HAP-1 (cell line): Measurements from ENCODE around the gene SPON2.
"Not testable (repeated sequence)": the region's sequence is repeated elsewhere in the genome, so short reads cannot be mapped to it uniquely, and the experiment has no call there.

ENCODE experiments used
- DNase-seq, 2 experiments: peaks; one replicate each; pipeline ENCODE4 v3.0.0-alpha.2; 2016 to 2020; ENCODE audit warnings: low spot score in 2 of 2
- H3K27me3 ChIP-seq: fragments of 250-450 bp; sonication (Bioruptor Pico); 2 replicates; pipeline ENCODE4 v1.5.1; 2020; ENCODE audit warnings: low read depth, mild to moderate bottlenecking, moderate library complexity
- H3K36me3 ChIP-seq: fragments of 250-450 bp; sonication (Bioruptor Pico); replicated peaks from 2 replicates; pipeline ENCODE4 v1.5.1; 2020; ENCODE audit warnings: mild to moderate bottlenecking
- H3K4me1 ChIP-seq: fragments of 250-450 bp; sonication (Bioruptor Pico); 2 replicates; pipeline ENCODE4 v1.5.1; 2020; ENCODE audit warnings: mild to moderate bottlenecking
- H3K4me3 ChIP-seq: fragments of 250-450 bp; sonication (Bioruptor Pico); 2 replicates; pipeline ENCODE4 v1.5.1; 2020; ENCODE audit warnings: mild to moderate bottlenecking, moderate library complexity
- H3K9me3 ChIP-seq: fragments of 250-450 bp; sonication (Bioruptor Pico); 2 replicates; pipeline ENCODE4 v1.5.1; 2020; ENCODE audit warnings: mild to moderate bottlenecking, moderate library complexity
- in situ Hi-C: fragments of 300-500 bp; cut with MboI; formaldehyde crosslinking; loops from 3 replicates; pipeline ENCODE4 v1.14.3; 2020; ENCODE audit warnings: low sequenced_read_pairs, inconsistent platforms, mixed read lengths

SPON2 gene

DNA sequence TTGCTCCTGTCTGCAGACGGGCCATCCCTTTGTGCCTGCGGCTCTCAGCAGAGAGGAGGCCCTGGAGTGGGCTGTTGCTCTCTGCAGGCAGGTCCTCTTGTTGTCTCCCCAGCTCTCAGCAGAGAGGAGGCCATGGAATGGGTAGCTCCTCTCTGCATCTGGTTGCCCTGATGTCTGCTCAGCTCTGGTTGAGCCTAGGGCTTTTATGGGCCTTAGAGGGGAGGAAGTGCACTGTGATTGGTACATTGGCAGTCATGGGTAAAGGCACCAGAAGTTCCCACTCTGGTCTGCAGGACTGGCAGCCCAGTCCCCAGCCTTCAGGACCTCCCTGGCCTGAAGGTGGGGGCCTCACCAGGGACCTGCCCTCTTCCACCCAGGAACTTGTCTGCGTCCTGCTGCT lies 21.5 kb downstream of the SPON2 start:
- H3K9me3 ChIP-seq, result no peaks in the 10 kb centered on the region
- H3K4me3 ChIP-seq, result no peak overlapping the region
- H3K27me3 ChIP-seq, result peaks cover 10% of the 10 kb centered on the region; the same call in 1 of the 2 replicates
- DNase-seq, result no peak
- in situ Hi-C loops, result no loop called here
- no peaks in the 10 kb centered on the region for H3K36me3 ChIP-seq
- no peaks in the 10 kb centered on the region for H3K4me1 ChIP-seq

GRCh38 chr4:1139860-1140259 lies 32.5 kb downstream of the SPON2 start:
- Histone ChIP-seq H3K9me3 (no peaks in the 10 kb centered on the region), H3K4me3 (no peak overlapping the region), H3K27me3 (peaks cover 21% of the 10 kb centered on the region), H3K36me3 (no peaks in the 10 kb centered on the region), H3K4me1 (no peaks in the 10 kb centered on the region)
- in situ Hi-C loops, result loop anchor here (10.0 to 25.0 kb wide), 2 partner anchors 125 to 497 kb away; no protein-coding TSS in a partner anchor
- DNase-seq, result no peak

- H3K4me3 ChIP-seq, result no peak overlapping the region
- in situ Hi-C loops, result loop anchor here (10.0 to 25.0 kb wide), 2 partner anchors 127 to 499 kb away; no protein-coding TSS in a partner anchor
- no peaks in the 10 kb centered on the region for H3K4me1 ChIP-seq
- peaks cover 21% of the 10 kb centered on the region for H3K27me3 ChIP-seq
- no peaks in the 10 kb centered on the region for H3K9me3 ChIP-seq
- DNase-seq, result no peak
- no peaks in the 10 kb centered on the region for H3K36me3 ChIP-seq
These were observed 34.5 kb downstream of the SPON2 start for GRCh38 chr4:1137850-1138249.

- Histone ChIP-seq H3K4me3 (no peak overlapping the region), H3K27me3 (peaks cover 21% of the 10 kb centered on the region), H3K9me3 (no peaks in the 10 kb centered on the region), H3K36me3 (no peaks in the 10 kb centered on the region), H3K4me1 (no peaks in the 10 kb centered on the region)
- in situ Hi-C loops, result loop anchor here (10.0 to 25.0 kb wide), 2 partner anchors 128 to 500 kb away; no protein-coding TSS in a partner anchor
- DNase-seq, result no peak
These were observed 35.2 kb downstream of the SPON2 start for GRCh38 chr4:1137063-1137776.

DNA sequence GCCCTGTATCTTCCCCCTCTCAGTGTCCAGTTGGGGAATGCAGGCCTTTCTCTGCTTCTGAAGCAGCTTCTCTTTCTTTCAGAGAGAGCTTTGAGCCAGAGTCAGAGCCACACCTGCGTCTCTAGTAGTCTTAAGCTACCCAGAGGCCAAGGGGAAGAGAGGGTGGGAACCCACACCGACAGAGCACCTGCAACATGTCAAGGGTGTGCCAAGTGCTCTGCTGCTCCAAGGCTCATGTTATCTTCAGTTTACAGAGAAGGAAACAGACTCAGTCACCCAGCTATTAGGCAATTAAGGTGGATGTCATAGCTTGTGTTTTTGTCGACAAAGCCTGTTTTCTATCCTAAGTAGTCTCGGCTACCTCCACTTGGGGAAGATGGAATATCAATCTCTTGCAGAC lies 36.3 kb downstream of the SPON2 start:
- no peaks in the 10 kb centered on the region for H3K36me3 ChIP-seq
- no peaks in the 10 kb centered on the region for H3K4me1 ChIP-seq
- H3K9me3 ChIP-seq, result no peaks in the 10 kb centered on the region
- no peak overlapping the region for H3K4me3 ChIP-seq
- in situ Hi-C loops, result loop anchor here (10.0 to 25.0 kb wide), 2 partner anchors 129 to 501 kb away; no protein-coding TSS in a partner anchor
- peaks cover 21% of the 10 kb centered on the region for H3K27me3 ChIP-seq
- no peak for DNase-seq

DNA sequence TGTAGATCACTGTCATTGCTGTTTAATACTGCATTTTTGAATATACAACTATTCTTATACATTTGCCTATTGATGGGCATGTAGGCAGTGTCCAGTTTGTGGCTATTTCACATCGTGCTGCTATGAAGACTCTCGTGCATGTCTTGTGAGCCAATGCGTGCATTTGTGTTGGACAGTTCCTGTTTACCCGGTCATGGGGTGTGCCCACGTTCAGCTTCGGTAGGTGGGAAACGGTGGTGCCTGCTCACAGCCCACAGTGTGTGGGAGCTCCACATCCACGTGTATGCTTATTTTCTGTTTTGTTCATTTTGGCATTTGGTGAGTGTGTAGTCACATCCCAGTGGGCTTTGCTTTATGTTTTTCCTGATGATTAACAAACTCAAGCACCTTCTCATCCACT lies 39.4 kb downstream of the SPON2 start:
- no peak for DNase-seq
- H3K36me3 ChIP-seq, result no peaks in the 10 kb centered on the region
- H3K27me3 ChIP-seq, result peaks cover 16% of the 10 kb centered on the region
- no peak overlapping the region for H3K4me3 ChIP-seq
- in situ Hi-C loops, result loop anchor here (10.0 to 25.0 kb wide), 2 partner anchors 132 to 504 kb away; no protein-coding TSS in a partner anchor
- no peaks in the 10 kb centered on the region for H3K4me1 ChIP-seq
- H3K9me3 ChIP-seq, result no peaks in the 10 kb centered on the region

GRCh38 chr4:1130316-1131186 lies 41.8 kb downstream of the SPON2 start:
- in situ Hi-C loops, result loop anchor here (10.0 to 25.0 kb wide), 2 partner anchors 134 to 507 kb away; no protein-coding TSS in a partner anchor
- peak; percentile 48 to 72 for DNase-seq
- Histone ChIP-seq H3K4me1 (no peaks in the 10 kb centered on the region), H3K27me3 (no peaks in the 10 kb centered on the region; the same call in none of the 2 replicates), H3K36me3 (no peaks in the 10 kb centered on the region), H3K4me3 (no peak overlapping the region), H3K9me3 (no peaks in the 10 kb centered on the region)

DNA sequence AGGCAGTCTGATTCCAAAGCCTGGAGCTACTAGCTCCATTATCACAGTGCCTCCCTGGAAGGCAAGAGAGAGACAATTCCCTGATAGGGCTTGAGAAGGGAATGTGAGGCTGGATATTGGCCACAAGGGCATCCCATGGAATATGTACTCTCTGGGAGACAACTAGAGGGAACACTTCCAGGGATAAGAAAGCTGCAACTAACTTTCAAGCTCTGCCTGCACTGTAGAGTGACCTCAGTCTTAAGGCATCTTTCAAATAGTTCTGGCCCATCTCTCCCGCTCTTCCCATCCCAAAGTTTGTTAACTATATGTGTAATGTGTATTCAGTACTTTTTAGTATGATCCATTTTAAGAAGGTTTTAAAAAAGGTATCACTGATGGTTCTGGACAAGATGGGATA lies 45.9 kb downstream of the SPON2 start:
- Histone ChIP-seq H3K9me3 (no peaks in the 10 kb centered on the region), H3K4me3 (no peak overlapping the region), H3K36me3 (no peaks in the 10 kb centered on the region), H3K27me3 (0 out of 2 replicates have a peak, but pooled peaks cover 2% of the 10 kb centered on the region), H3K4me1 (no peaks in the 10 kb centered on the region)
- in situ Hi-C loops, result loop anchor here (25.0 kb wide), 1 partner anchor 511 kb away; no protein-coding TSS in a partner anchor
- no peak for DNase-seq

DNA sequence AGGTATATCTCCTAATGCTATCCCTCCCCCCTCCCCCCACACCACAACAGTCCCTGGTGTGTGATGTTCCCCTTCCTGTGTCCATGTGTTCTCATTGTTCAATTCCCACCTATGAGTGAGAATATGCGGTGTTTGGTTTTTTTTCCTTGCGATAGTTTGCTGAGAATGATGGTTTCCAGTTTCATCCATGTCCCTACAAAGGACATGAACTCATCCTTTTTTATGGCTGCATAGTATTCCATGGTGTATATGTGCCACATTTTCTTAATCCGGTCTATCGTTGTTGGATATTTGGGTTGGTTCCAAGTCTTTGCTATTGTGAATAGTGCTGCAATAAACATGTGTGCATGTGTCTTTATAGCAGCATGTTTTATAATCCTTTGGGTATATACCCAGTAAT lies 46.9 kb downstream of the SPON2 start:
- not testable (repeated sequence) for DNase-seq, H3K4me1 ChIP-seq, H3K36me3 ChIP-seq, H3K9me3 ChIP-seq, H3K4me3 ChIP-seq, H3K27me3 ChIP-seq
- in situ Hi-C loops, result loop anchor here (25.0 kb wide), 1 partner anchor 512 kb away; no protein-coding TSS in a partner anchor

GRCh38 chr4:1124818-1125217 lies 47.6 kb downstream of the SPON2 start:
- DNase-seq, result no peak
- Histone ChIP-seq H3K27me3 (0 out of 2 replicates have a peak, but pooled peaks cover 2% of the 10 kb centered on the region), H3K4me1 (no peaks in the 10 kb centered on the region), H3K9me3 (no peaks in the 10 kb centered on the region), H3K36me3 (no peaks in the 10 kb centered on the region), H3K4me3 (no peak overlapping the region)
- in situ Hi-C loops, result loop anchor here (25.0 kb wide), 1 partner anchor 512 kb away; no protein-coding TSS in a partner anchor

GRCh38 chr4:1122505-1122904 lies 49.9 kb downstream of the SPON2 start:
- no peaks in the 10 kb centered on the region for H3K36me3 ChIP-seq
- peaks cover 2% of the 10 kb centered on the region; the same call in 1 of the 2 replicates for H3K27me3 ChIP-seq
- in situ Hi-C loops, result no loop called here
- H3K9me3 ChIP-seq, result no peaks in the 10 kb centered on the region
- H3K4me3 ChIP-seq, result no peak overlapping the region
- DNase-seq, result no peak
- no peaks in the 10 kb centered on the region for H3K4me1 ChIP-seq
